ENCODE measurements around the gene STXBP1. TPM values are rescaled to one million over a fixed set of nuclear protein-coding genes. Genes with fewer than 3 reads are reported as not detected.
A peak's percentile ranks its signal among the peaks of the same experiment; 100 is the strongest.

The STXBP1 gene
- total and polyA plus RNA-seq, 9 of the 15 experiments (the other 6 are each of a cell fraction or from before 2014, with no cell fraction given), result 4.6 to 35.1 (median 9.7) TPM

DNA sequence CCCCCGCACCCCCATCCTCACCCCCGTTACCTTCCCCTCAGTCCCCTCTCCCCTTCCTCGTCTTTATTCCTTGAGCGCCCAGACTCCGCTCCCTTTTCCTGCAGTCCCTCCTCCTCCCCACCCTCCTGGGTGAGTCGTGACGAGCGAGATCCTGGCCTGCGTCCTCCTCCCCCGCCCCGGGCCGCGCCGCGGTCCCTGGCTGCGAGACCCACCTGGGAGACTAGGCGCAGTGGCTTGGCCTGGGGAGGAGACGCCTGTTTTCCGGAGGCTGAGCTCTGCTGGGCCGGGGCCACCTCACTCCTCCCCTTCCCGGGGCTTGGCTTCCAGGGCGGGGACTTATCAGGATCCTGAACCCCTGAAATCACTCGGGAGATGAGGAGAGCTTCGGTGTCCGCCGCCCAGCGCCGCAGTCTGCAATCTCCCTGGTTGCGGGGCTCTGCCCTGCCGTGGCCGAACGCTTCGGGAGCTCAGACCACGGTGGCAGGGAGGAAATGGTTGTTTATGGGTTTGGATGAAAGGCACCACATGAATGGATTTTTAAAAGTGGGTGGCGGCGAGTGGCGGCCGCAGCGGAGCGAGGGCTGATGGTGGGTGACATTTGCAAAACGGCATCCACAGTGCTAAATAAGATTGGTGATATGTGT is 984 bp downstream of the STXBP1 start (continued):
- TF ChIP-seq, protein P1, sequence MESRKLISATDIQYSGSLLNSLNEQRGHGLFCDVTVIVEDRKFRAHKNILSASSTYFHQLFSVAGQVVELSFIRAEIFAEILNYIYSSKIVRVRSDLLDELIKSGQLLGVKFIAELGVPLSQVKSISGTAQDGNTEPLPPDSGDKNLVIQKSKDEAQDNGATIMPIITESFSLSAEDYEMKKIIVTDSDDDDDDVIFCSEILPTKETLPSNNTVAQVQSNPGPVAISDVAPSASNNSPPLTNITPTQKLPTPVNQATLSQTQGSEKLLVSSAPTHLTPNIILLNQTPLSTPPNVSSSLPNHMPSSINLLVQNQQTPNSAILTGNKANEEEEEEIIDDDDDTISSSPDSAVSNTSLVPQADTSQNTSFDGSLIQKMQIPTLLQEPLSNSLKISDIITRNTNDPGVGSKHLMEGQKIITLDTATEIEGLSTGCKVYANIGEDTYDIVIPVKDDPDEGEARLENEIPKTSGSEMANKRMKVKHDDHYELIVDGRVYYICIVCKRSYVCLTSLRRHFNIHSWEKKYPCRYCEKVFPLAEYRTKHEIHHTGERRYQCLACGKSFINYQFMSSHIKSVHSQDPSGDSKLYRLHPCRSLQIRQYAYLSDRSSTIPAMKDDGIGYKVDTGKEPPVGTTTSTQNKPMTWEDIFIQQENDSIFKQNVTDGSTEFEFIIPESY (CRISPR knock-in tag; IDR thresholded peaks at IDR 0.05), result no peak
- TF ChIP-seq ZNF668 (CRISPR knock-in tag; IDR thresholded peaks at IDR 0.05), result no peak
- no peak for TF ChIP-seq KDM2B (CRISPR knock-in tag; IDR thresholded peaks at IDR 0.05)
- TF ChIP-seq HMG20B (CRISPR knock-in tag; IDR thresholded peaks at IDR 0.05), result no peak
- peak; percentile 25; the same call in 1 of the 2 replicates for TF ChIP-seq CREM (IDR thresholded peaks at IDR 0.05; ENCODE audit: low read depth)
- TF ChIP-seq E2F3 (CRISPR knock-in tag; IDR thresholded peaks at IDR 0.05), result no peak
- TF ChIP-seq KLF6 (CRISPR knock-in tag; IDR thresholded peaks at IDR 0.05; ENCODE audit: borderline replicate concordance), result no peak
- TF ChIP-seq IFI16 (CRISPR knock-in tag; IDR thresholded peaks at IDR 0.05), result no peak
- no peak for TF ChIP-seq DMBX1 (CRISPR knock-in tag; IDR thresholded peaks at IDR 0.05; ENCODE audit: borderline replicate concordance)
- TF ChIP-seq ZFX (CRISPR knock-in tag; IDR thresholded peaks at IDR 0.05), result peak; percentile 34; the same call in 1 of the 2 replicates
- TF ChIP-seq ARID2 (IDR thresholded peaks at IDR 0.05), result no peak
- TF ChIP-seq CTBP1 (IDR thresholded peaks at IDR 0.05; ENCODE audit: borderline replicate concordance), result peak; percentile 79
- peak; percentile 53 for TF ChIP-seq KDM5B (IDR thresholded peaks at IDR 0.05; ENCODE audit: insufficient replicate concordance, low read depth, low read length)
- peak; percentile 9; the same call in 1 of the 2 replicates for TF ChIP-seq CXXC5 (CRISPR knock-in tag; IDR thresholded peaks at IDR 0.05)
- TF ChIP-seq ARHGAP35 (IDR thresholded peaks at IDR 0.05; ENCODE audit: partially characterized antibody), result no peak
- TF ChIP-seq MAZ (CRISPR knock-in tag; conservative IDR thresholded peaks at IDR 0.05 in 1 of 2, IDR thresholded peaks at IDR 0.05 in 1 of 2), result peak; percentile 36 to 66; a peak in 3 of 4 replicates
- TF ChIP-seq ARID4B (CRISPR knock-in tag; IDR thresholded peaks at IDR 0.05), result 0 out of 2 replicates have a peak, but pooled peaks have one; percentile 40
- no peak for TF ChIP-seq GTF2A2 (tag; IDR thresholded peaks at IDR 0.05)
- no peak for TF ChIP-seq PRPF4 (IDR thresholded peaks at IDR 0.05; ENCODE audit: insufficient read depth, low read depth, low read length, poor library complexity, severe bottlenecking)
- TF ChIP-seq ATF7 (IDR thresholded peaks at IDR 0.05), result no peak
- peak; percentile 57 for TF ChIP-seq POLR2G (IDR thresholded peaks at IDR 0.05; ENCODE audit: low read depth, low read length)
- peak; percentile 58; the same call in 1 of the 2 replicates for TF ChIP-seq MTA3 (IDR thresholded peaks at IDR 0.05; ENCODE audit: borderline replicate concordance)
- no peak for TF ChIP-seq U2AF2 (optimal IDR thresholded peaks at IDR 0.05; ENCODE audit: low read depth, low read length)
- no peak for TF ChIP-seq TAL1 (IDR thresholded peaks at IDR 0.05)

All from K562 (cell line).